ENCODE data around the gene SLC6A18. TPM values are rescaled to one million over a fixed set of nuclear protein-coding genes. Genes with fewer than 3 reads are reported as not detected.

SLC6A18 gene
- total and polyA plus RNA-seq, 2 of the 13 experiments (the other 11 are each of a cell fraction or from before 2014, with no cell fraction given) = not detected

DNA sequence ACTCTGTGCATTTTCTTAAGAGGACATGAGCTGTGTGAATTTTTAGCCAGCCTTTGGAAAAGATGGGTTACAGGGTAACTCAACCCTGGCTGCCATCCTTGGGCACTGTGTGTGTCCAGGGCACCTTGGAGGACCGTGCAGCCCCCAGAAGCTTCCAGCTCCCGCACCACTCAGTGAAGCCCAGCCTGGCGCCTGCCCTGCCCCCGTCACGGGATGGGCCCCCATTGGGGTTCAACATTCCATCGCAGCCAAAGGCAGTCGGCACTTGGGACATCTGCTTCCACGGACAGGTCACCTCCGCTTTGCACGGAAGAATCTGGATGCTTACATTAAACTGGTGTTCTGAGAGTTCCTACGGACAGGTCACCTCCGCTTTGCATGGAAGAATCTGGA, 1.9 kb upstream of the SLC6A18 start (continued):
- TF ChIP-seq HMGA1 (CRISPR knock-in tag; conservative IDR thresholded peaks at IDR 0.05) (no peak), NKX3-1 (CRISPR knock-in tag; IDR thresholded peaks at IDR 0.05) (no peak), ZNF761 (CRISPR knock-in tag; conservative IDR thresholded peaks at IDR 0.05) (no peak), ZNF331 (CRISPR knock-in tag; IDR thresholded peaks at IDR 0.05) (no peak), USF2 (IDR thresholded peaks at IDR 0.05; ENCODE audit: low read depth, low read length) (no peak), USF2 (CRISPR knock-in tag; IDR thresholded peaks at IDR 0.05; ENCODE audit: borderline replicate concordance) (no peak), PHF5A (CRISPR knock-in tag; IDR thresholded peaks at IDR 0.05; ENCODE audit: low read depth, unreplicated experiment) (no peak)
- TF ChIP-seq, protein P1, sequence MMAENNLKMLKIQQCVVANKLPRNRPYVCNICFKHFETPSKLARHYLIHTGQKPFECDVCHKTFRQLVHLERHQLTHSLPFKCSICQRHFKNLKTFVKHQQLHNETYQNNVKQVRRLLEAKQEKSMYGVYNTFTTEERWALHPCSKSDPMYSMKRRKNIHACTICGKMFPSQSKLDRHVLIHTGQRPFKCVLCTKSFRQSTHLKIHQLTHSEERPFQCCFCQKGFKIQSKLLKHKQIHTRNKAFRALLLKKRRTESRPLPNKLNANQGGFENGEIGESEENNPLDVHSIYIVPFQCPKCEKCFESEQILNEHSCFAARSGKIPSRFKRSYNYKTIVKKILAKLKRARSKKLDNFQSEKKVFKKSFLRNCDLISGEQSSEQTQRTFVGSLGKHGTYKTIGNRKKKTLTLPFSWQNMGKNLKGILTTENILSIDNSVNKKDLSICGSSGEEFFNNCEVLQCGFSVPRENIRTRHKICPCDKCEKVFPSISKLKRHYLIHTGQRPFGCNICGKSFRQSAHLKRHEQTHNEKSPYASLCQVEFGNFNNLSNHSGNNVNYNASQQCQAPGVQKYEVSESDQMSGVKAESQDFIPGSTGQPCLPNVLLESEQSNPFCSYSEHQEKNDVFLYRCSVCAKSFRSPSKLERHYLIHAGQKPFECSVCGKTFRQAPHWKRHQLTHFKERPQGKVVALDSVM (CRISPR knock-in tag; IDR thresholded peaks at IDR 0.05) = no peak

GRCh38 chr5:1224631-1225030, 550 bp upstream of the SLC6A18 start:
- Histone ChIP-seq H3K4me2 (ENCODE audit: low read depth, low read length) (no peak overlapping the region), H3K4me1 (ENCODE audit: insufficient read depth, low read length) (no peaks in the 10 kb centered on the region), H2AFZ (ENCODE audit: low read length) (no peak overlapping the region), H3K9me3 (ENCODE audit: low read length) (no peaks in the 10 kb centered on the region), H3K4me3 (replicated peaks in 1 of 3; ENCODE audit: insufficient read depth in 1 of 3, low read depth in 2 of 3, low read length in 3 of 3) (no peak overlapping the region), H3K9ac (ENCODE audit: insufficient read depth, low read depth, low read length) (no peak overlapping the region), H3K79me2 (ENCODE audit: insufficient read depth, low read length) (no peaks in the 10 kb centered on the region), H3K27me3 (ENCODE audit: control insufficient read depth in 1 of 2, insufficient read depth in 2 of 2, low read length in 2 of 2) (peaks cover 9 to 65% of the 10 kb centered on the region in 2 experiments; a peak in 4 of 5 replicates), H3K36me3 (replicated peaks in 1 of 2; ENCODE audit: control insufficient read depth in 1 of 2, insufficient read depth in 2 of 2, low read length in 2 of 2) (no peaks in the 10 kb centered on the region), H3K27ac (ENCODE audit: extremely low read length, insufficient read depth, low read length) (no peak overlapping the region), H4K20me1 (ENCODE audit: insufficient read depth, low read length) (no peaks in the 10 kb centered on the region)
- BruUV-seq (replicated peaks) = no TSS peak
- ChIA-PET CTCF (ENCODE audit: low intra/inter-chr PET ratio, low total read pairs) (no interaction called here), POLR2A (no interaction called here)
- FAIRE-seq = no peak
- in situ Hi-C loops (cut with HindIII; ENCODE audit: extremely low pct_ligation_motif_present, low pct_unique_long_range_greater_than_20kb) (no loop called here), intact Hi-C loops (cut with micrococcal nuclease; ENCODE audit: unreplicated experiment) (loop anchor here (2.0 kb wide), 1 partner anchor 20 kb away; no protein-coding TSS in a partner anchor)
- DNase-seq (ENCODE audit: low spot score) = no peak
- WGBS (ENCODE audit: low lambda C conversion rate) = 39% methylated on average over 8 of the region's 15 CpGs
- TF ChIP-seq ZNF263 (CRISPR knock-in tag; IDR thresholded peaks at IDR 0.05) (peak; percentile 57; the same call in 1 of the 2 replicates), PLRG1 (conservative IDR thresholded peaks at IDR 0.05) (no peak)
- ATAC-seq = no peak

Data from HepG2 (cell line).